HepG2 (cell line): ENCODE measurements around the gene POLR1C. TPM values are rescaled to one million over a fixed set of nuclear protein-coding genes. Genes with fewer than 3 reads are reported as not detected.

Source experiments
- ARID5B ChIP-seq: IDR thresholded peaks from 2 replicates; pipeline ENCODE4 v1.4.0; 2020; ENCODE audit warnings: mild to moderate bottlenecking, missing genetic modification reagents
- CHD4 ChIP-seq: fragments of 200-600 bp; sonication (generic); IDR thresholded peaks from 2 replicates; pipeline ENCODE4 v1.7.0; 2017; ENCODE audit warnings: mild to moderate bottlenecking, low read length, borderline replicate concordance
- EED ChIP-seq: sonication (generic); formaldehyde crosslinking; IDR thresholded peaks from 2 replicates; pipeline ENCODE4 v1.5.0; 2020; ENCODE audit warnings: mild to moderate bottlenecking, missing genetic modification reagents
- GATAD2A ChIP-seq: IDR thresholded peaks from 2 replicates; pipeline ENCODE4 v1.6.1; 2016
- IRX3 ChIP-seq: sonication (generic); formaldehyde crosslinking; IDR thresholded peaks from 2 replicates; pipeline ENCODE4 v1.8.1; 2023; ENCODE audit warnings: mild to moderate bottlenecking, low read depth, missing genetic modification reagents, borderline replicate concordance
- MATR3 ChIP-seq: sonication (generic); formaldehyde crosslinking; IDR thresholded peaks from 2 replicates; pipeline ENCODE4 v1.4.0; 2020; ENCODE audit warnings: missing genetic modification reagents
- MEIS1 ChIP-seq: sonication (generic); formaldehyde crosslinking; IDR thresholded peaks from 2 replicates; pipeline ENCODE4 v1.9.0; 2021; ENCODE audit warnings: mild to moderate bottlenecking, missing genetic modification reagents, moderate library complexity, borderline replicate concordance
- TAF1 ChIP-seq: sonication (generic); formaldehyde crosslinking; IDR thresholded peaks from 2 replicates; pipeline ENCODE4 v1.4.0; 2020; ENCODE audit warnings: missing genetic modification reagents
- ZBTB37 ChIP-seq: sonication (generic); formaldehyde crosslinking; IDR thresholded peaks from 2 replicates; pipeline ENCODE4 v1.4.0; 2020; ENCODE audit warnings: mild to moderate bottlenecking, missing genetic modification reagents
- ZFP82 ChIP-seq: sonication (generic); formaldehyde crosslinking; IDR thresholded peaks from 2 replicates; pipeline ENCODE4 v1.5.1; 2020; ENCODE audit warnings: mild to moderate bottlenecking, missing genetic modification reagents, borderline replicate concordance
- ZNF501 ChIP-seq: sonication (generic); formaldehyde crosslinking; IDR thresholded peaks from 2 replicates; pipeline ENCODE4 v1.5.1; 2020; ENCODE audit warnings: mild to moderate bottlenecking, moderate library complexity, missing genetic modification reagents
- ZNF574 ChIP-seq: sonication (generic); formaldehyde crosslinking; IDR thresholded peaks from 2 replicates; pipeline ENCODE4 v1.4.0; 2020; ENCODE audit warnings: missing genetic modification reagents
- polyA plus RNA-seq, 8 experiments: library from polyadenylated mRNA; depleted of rRNA in 3 of 8; stranded (reverse) in 7 of 8; unstranded in 1 of 8; fragments of >200 nt; fragmentation: Illumina TruSeq in 4 of 8; extraction: Trizol in 4 of 8; gene quantifications; 2 replicates each; pipeline versions ENCODE4 v1.2.1 to v1.2.3, GENCODE V29; 2011 to 2016; ENCODE audit warnings: low read depth in 4 of 8, missing spikeins in 1 of 8, mixed read lengths in 1 of 8; ENCODE audit not compliant: insufficient read depth in 1 of 8
- total RNA-seq, 5 experiments: library from RNA; depleted of rRNA; stranded (reverse); fragments of >200 nt; fragmentation: Illumina TruSeq; extraction: Trizol; gene quantifications; 2 replicates each; pipeline ENCODE4 v1.2.3, GENCODE V29; 2016; ENCODE audit warnings: low read depth in 1 of 5
- TF ChIP-seq, protein P1 (sequence below): sonication (generic); formaldehyde crosslinking; conservative IDR thresholded peaks from 2 replicates; pipeline ENCODE4 v1.8.0; 2022; ENCODE audit warnings: missing genetic modification reagents
- TF ChIP-seq, protein P2 (sequence below): sonication (generic); formaldehyde crosslinking; IDR thresholded peaks from 2 replicates; pipeline ENCODE4 v1.4.0; 2020; ENCODE audit warnings: missing genetic modification reagents, borderline replicate concordance
- TF ChIP-seq, protein P3 (sequence below): sonication (generic); formaldehyde crosslinking; IDR thresholded peaks from 2 replicates; pipeline ENCODE4 v1.5.0; 2020; ENCODE audit warnings: missing genetic modification reagents, mild to moderate bottlenecking, borderline replicate concordance

POLR1C gene
- total and polyA plus RNA-seq, 2 of the 13 experiments (the other 11 are each of a cell fraction or from before 2014, with no cell fraction given): 62.6 to 72.2 TPM

DNA sequence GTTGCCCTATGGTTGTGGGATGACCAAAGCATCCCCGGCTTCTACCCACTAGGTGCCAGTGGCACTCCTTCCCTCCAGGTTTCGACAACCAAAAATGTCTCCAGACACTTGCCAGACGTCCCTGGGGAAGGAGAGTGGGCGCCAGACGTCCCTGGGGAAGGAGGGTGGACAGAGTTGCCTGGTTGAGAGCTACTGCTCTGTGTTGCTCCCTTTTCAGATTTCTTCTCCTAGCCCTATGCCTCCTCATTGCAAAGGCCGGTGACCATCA is 19.8 kb upstream of the POLR1C start (continued):
- TF ChIP-seq MEIS1: 0 out of 2 replicates have a peak, but pooled peaks have one; percentile 5
- TF ChIP-seq TAF1 (CRISPR knock-in tag): 0 out of 2 replicates have a peak, but pooled peaks have one; percentile 2
- TF ChIP-seq EED (CRISPR knock-in tag): no peak
- no peak for TF ChIP-seq CHD4
- TF ChIP-seq GATAD2A (CRISPR knock-in tag): no peak
- TF ChIP-seq, protein P1, sequence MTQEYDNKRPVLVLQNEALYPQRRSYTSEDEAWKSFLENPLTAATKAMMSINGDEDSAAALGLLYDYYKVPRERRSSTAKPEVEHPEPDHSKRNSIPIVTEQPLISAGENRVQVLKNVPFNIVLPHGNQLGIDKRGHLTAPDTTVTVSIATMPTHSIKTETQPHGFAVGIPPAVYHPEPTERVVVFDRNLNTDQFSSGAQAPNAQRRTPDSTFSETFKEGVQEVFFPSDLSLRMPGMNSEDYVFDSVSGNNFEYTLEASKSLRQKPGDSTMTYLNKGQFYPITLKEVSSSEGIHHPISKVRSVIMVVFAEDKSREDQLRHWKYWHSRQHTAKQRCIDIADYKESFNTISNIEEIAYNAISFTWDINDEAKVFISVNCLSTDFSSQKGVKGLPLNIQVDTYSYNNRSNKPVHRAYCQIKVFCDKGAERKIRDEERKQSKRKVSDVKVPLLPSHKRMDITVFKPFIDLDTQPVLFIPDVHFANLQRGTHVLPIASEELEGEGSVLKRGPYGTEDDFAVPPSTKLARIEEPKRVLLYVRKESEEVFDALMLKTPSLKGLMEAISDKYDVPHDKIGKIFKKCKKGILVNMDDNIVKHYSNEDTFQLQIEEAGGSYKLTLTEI (CRISPR knock-in tag): no peak
- no peak for TF ChIP-seq IRX3 (CRISPR knock-in tag)
- no peak for TF ChIP-seq MATR3 (CRISPR knock-in tag)
- no peak for TF ChIP-seq ZFP82 (CRISPR knock-in tag)
- no peak for TF ChIP-seq ZBTB37 (CRISPR knock-in tag)
- TF ChIP-seq ARID5B (CRISPR knock-in tag): no peak
- TF ChIP-seq, protein P2, sequence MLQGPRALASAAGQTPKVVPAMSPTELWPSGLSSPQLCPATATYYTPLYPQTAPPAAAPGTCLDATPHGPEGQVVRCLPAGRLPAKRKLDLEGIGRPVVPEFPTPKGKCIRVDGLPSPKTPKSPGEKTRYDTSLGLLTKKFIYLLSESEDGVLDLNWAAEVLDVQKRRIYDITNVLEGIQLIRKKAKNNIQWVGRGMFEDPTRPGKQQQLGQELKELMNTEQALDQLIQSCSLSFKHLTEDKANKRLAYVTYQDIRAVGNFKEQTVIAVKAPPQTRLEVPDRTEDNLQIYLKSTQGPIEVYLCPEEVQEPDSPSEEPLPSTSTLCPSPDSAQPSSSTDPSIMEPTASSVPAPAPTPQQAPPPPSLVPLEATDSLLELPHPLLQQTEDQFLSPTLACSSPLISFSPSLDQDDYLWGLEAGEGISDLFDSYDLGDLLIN (CRISPR knock-in tag): 0 out of 2 replicates have a peak, but pooled peaks have one; percentile 56
- TF ChIP-seq ZNF501 (CRISPR knock-in tag): 0 out of 2 replicates have a peak, but pooled peaks have one; percentile 2
- TF ChIP-seq ZNF574 (CRISPR knock-in tag): no peak
- TF ChIP-seq, protein P3, sequence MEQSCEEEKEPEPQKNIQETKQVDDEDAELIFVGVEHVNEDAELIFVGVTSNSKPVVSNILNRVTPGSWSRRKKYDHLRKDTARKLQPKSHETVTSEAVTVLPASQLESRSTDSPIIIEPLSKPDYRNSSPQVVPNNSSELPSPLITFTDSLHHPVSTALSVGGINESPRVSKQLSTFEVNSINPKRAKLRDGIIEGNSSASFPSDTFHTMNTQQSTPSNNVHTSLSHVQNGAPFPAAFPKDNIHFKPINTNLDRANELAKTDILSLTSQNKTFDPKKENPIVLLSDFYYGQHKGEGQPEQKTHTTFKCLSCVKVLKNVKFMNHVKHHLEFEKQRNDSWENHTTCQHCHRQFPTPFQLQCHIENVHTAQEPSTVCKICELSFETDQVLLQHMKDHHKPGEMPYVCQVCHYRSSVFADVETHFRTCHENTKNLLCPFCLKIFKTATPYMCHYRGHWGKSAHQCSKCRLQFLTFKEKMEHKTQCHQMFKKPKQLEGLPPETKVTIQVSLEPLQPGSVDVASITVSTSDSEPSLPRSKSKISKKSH (CRISPR knock-in tag): no peak
